ENCODE results near the gene DHRS13.
"Not testable (repeated sequence)": the region's sequence is repeated elsewhere in the genome, so short reads cannot be mapped to it uniquely, and the experiment has no call there.

The DHRS13 gene

DNA sequence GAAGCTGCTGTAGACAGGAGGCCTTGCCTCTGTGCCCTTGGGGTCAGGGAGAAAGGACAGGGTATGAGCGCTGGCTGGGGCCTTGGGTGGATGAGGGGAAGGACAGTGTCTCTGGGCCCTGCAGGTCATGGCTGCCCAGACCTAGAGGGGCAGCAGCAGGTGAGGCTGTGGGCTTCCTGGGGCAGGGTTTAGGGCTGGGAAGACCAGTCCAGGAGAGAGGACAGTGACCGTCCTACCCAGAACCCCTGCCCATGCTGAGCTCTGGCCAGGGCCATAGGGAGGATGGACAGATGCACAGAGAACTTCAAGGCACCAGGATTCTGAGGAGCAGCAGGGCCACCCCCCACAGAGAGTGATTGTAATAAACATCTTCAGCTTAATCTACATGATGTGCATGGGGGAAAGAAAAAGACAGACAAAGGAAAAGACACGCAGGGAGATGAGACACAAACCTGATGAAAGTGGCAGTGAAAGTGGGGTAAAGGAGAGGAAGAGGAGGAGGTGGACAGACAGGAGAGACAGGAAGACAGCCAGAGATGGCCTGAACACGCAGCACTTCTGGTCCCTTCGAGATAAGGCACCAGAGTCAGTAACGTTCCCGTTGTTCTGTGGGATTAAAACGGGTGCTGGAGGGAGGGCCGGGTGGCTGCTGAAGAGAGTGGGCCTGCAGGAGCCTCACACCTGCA lies 22.9 kb downstream of the DHRS13 start:
- no peak for TF ChIP-seq CTCF (IDR thresholded peaks at IDR 0.05; ENCODE audit: low read depth, low read length, missing control alignments)
- Histone ChIP-seq H3K27ac (no peak overlapping the region), H3K27me3 (replicated peaks) (no peaks in the 10 kb centered on the region), H3K4me3 (ENCODE audit: low read depth, low read length) (no peak overlapping the region), H3K36me3 (replicated peaks) (peaks cover 22% of the 10 kb centered on the region)
- in situ Hi-C loops (cut with HindIII; ENCODE audit: low pct_ligation_motif_present, low sequenced_read_pairs): no loop called here
- DNase-seq: no peak

- Histone ChIP-seq H3K36me3 (replicated peaks) (peaks cover 22% of the 10 kb centered on the region), H3K27ac (no peak overlapping the region), H3K4me3 (ENCODE audit: low read depth, low read length) (no peak overlapping the region), H3K27me3 (replicated peaks) (no peaks in the 10 kb centered on the region)
- peak; percentile 38 for DNase-seq
- TF ChIP-seq CTCF (IDR thresholded peaks at IDR 0.05; ENCODE audit: low read depth, low read length, missing control alignments): peak; percentile 76
- in situ Hi-C loops (cut with HindIII; ENCODE audit: low pct_ligation_motif_present, low sequenced_read_pairs): no loop called here
These were observed 23.9 kb downstream of the DHRS13 start for GRCh38 chr17:28878981-28879380.

DNA sequence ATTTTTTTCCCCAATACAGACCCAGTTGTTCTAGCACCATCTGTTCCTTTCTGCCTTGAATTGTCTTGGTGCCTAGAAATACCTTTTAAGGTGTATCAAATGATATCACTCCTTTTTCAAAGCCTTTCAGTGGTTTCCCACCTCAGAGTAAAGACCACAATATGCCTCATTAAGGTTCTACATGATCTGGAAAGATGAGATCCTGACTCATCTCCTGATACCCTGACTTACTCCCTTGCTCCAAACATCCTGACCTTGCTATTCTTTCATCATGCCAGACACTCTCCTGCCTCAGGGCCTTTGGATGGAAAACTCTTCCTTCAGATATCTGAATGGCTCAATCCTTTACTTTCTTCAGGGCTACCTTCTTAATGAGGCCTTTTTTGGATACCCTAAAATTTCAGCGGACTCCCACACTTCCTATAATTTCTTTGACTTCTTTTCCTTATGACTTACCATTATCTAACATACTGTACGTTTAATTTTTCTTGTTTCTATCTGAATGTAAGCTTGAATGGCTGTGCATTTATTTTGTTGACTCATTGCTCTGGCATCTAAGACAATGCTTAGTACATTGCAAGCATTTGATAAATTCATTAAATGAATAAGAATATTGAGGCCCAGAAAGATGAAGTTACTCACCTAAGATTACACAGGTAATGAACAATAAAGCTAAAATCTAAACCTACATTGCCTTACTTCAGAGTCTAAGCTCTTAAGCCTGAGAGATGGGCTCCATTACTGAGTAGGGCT lies 24.5 kb downstream of the DHRS13 start:
- DNase-seq: no peak
- Histone ChIP-seq H3K27ac (no peak overlapping the region), H3K4me3 (ENCODE audit: low read depth, low read length) (no peak overlapping the region), H3K36me3 (replicated peaks) (peaks cover 22% of the 10 kb centered on the region), H3K27me3 (replicated peaks) (no peaks in the 10 kb centered on the region)
- in situ Hi-C loops (cut with HindIII; ENCODE audit: low pct_ligation_motif_present, low sequenced_read_pairs): no loop called here
- no peak for TF ChIP-seq CTCF (IDR thresholded peaks at IDR 0.05; ENCODE audit: low read depth, low read length, missing control alignments)

GRCh38 chr17:28877150-28877711 lies 25.6 kb downstream of the DHRS13 start:
- peaks cover 22% of the 10 kb centered on the region for H3K36me3 ChIP-seq (replicated peaks)
- DNase-seq; in situ Hi-C loops (cut with HindIII; ENCODE audit: low pct_ligation_motif_present, low sequenced_read_pairs); H3K27ac ChIP-seq; H3K4me3 ChIP-seq (ENCODE audit: low read depth, low read length); H3K27me3 ChIP-seq (replicated peaks): not testable (repeated sequence)

- TF ChIP-seq CTCF (IDR thresholded peaks at IDR 0.05; ENCODE audit: low read depth, low read length, missing control alignments): no peak
- H3K27ac ChIP-seq: no peak overlapping the region
- H3K27me3 ChIP-seq (replicated peaks): no peaks in the 10 kb centered on the region
- no peak overlapping the region for H3K4me3 ChIP-seq (ENCODE audit: low read depth, low read length)
- H3K36me3 ChIP-seq (replicated peaks): peaks cover 10% of the 10 kb centered on the region
- no peak for DNase-seq
- in situ Hi-C loops (cut with HindIII; ENCODE audit: low pct_ligation_motif_present, low sequenced_read_pairs): no loop called here
These were observed 26.9 kb downstream of the DHRS13 start for GRCh38 chr17:28875848-28876550.

DNA sequence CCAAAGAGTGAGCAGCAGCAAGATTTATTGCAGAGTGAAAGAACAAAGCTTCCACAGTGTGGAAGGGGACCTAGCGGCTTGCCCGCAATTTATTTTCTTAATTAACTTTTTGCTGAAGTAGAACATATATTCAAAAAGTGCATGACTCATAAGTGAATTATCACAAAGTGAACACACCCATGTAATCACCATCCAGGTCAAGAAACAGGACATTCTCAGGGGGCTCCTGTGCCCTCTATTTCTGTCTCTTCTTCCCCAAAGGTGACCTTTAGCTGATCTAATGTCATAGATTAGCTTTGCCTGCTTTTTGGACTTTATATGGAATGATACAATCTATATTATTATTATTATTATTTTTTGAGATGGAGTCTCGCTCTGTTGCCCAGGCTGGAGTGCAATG lies 28.1 kb downstream of the DHRS13 start:
- no peaks in the 10 kb centered on the region for H3K27me3 ChIP-seq (replicated peaks)
- H3K4me3 ChIP-seq (ENCODE audit: low read depth, low read length): no peak overlapping the region
- DNase-seq: no peak
- H3K36me3 ChIP-seq (replicated peaks): no peaks in the 10 kb centered on the region
- no peak for TF ChIP-seq CTCF (IDR thresholded peaks at IDR 0.05; ENCODE audit: low read depth, low read length, missing control alignments)
- in situ Hi-C loops (cut with HindIII; ENCODE audit: low pct_ligation_motif_present, low sequenced_read_pairs): no loop called here
- H3K27ac ChIP-seq: no peak overlapping the region

Data from brain microvascular endothelial cell (primary cell).